GM23338 (cell line): ENCODE results near the gene FSIP1. TPM values are rescaled to one million over a fixed set of nuclear protein-coding genes. Genes with fewer than 3 reads are reported as not detected.
A peak's percentile ranks its signal among the peaks of the same experiment; 100 is the strongest.

Experiments used
- ATAC-seq: fragments of 200-7000 bp; cut with Tn5 transposase; 3 replicates; pipeline ENCODE4 v1.9.1; 2020
- DNase-seq: peaks from one replicate; pipeline ENCODE4 v3.0.0-alpha.2; 2015; ENCODE audit warnings: low spot score
- H2AFZ ChIP-seq: fragments of 200-600 bp; sonication (generic); 2 replicates; pipeline ENCODE4 v1.8.0; 2016; ENCODE audit warnings: antibody characterized with exemption, mild to moderate bottlenecking, moderate library complexity
- H3F3A ChIP-seq: fragments of 200-600 bp; sonication (generic); replicated peaks from 2 replicates; pipeline ENCODE4 v1.8.0; 2017; ENCODE audit warnings: antibody characterized with exemption, mixed run types, low read depth
- H3K27ac ChIP-seq: fragments of 200-600 bp; sonication (generic); 2 replicates; pipeline ENCODE4 v1.6.1; 2016; ENCODE audit warnings: low read depth
- H3K27me3 ChIP-seq: fragments of 200-600 bp; sonication (generic); 2 replicates; pipeline ENCODE4 v1.8.0; 2016; ENCODE audit warnings: mild to moderate bottlenecking, mixed run types, moderate library complexity; ENCODE audit not compliant: insufficient read depth
- H3K36me3 ChIP-seq: fragments of 200-600 bp; sonication (generic); 2 replicates; pipeline ENCODE4 v1.8.0; 2016; ENCODE audit warnings: mild to moderate bottlenecking; ENCODE audit not compliant: insufficient read depth
- H3K4me1 ChIP-seq: fragments of 200-600 bp; sonication (generic); 2 replicates; pipeline ENCODE4 v1.8.0; 2016; ENCODE audit warnings: mild to moderate bottlenecking, moderate library complexity; ENCODE audit not compliant: insufficient read depth
- H3K4me2 ChIP-seq: fragments of 200-600 bp; sonication (generic); 2 replicates; pipeline ENCODE4 v1.7.1; 2017; ENCODE audit warnings: mixed run types
- H3K4me3 ChIP-seq: fragments of 200-600 bp; sonication (generic); 2 replicates; pipeline ENCODE4 v1.6.1; 2016; ENCODE audit warnings: mixed run types
- H3K79me2 ChIP-seq: fragments of 200-600 bp; sonication (generic); replicated peaks from 2 replicates; pipeline ENCODE4 v1.8.0; 2017; ENCODE audit warnings: mild to moderate bottlenecking; ENCODE audit not compliant: insufficient read depth
- H3K9me2 ChIP-seq: fragments of 200-600 bp; sonication (generic); 2 replicates; pipeline ENCODE4 v1.8.0; 2017; ENCODE audit not compliant: insufficient read depth
- H4K20me1 ChIP-seq: fragments of 200-600 bp; sonication (generic); replicated peaks from 2 replicates; pipeline ENCODE4 v1.8.0; 2017; ENCODE audit warnings: mild to moderate bottlenecking; ENCODE audit not compliant: insufficient read depth
- H3K27ac Mint-ChIP-seq: 2 replicates; pipeline ENCODE4 v1.8.0; 2020; ENCODE audit warnings: inconsistent platforms, mild to moderate bottlenecking, moderate library complexity, mixed read lengths
- H3K27me3 Mint-ChIP-seq: 3 replicates; pipeline ENCODE4 v1.8.0; 2022; ENCODE audit warnings: low read depth, mild to moderate bottlenecking, moderate library complexity, mixed read lengths, inconsistent platforms; ENCODE audit not compliant: insufficient read depth, poor library complexity
- H3K36me3 Mint-ChIP-seq: 3 replicates; pipeline ENCODE4 v1.8.0; 2021; ENCODE audit warnings: low read depth, mild to moderate bottlenecking, inconsistent platforms, moderate library complexity, mixed read lengths
- H3K4me1 Mint-ChIP-seq: 3 replicates; pipeline ENCODE4 v1.8.0; 2020; ENCODE audit warnings: mild to moderate bottlenecking, inconsistent platforms, mixed read lengths
- H3K4me3 Mint-ChIP-seq: 3 replicates; pipeline ENCODE4 v1.8.0; 2021; ENCODE audit warnings: moderate library complexity, mild to moderate bottlenecking, inconsistent platforms, mixed read lengths
- H3K9me3 Mint-ChIP-seq: 3 replicates; pipeline ENCODE4 v1.8.0; 2020; ENCODE audit warnings: moderate library complexity, mild to moderate bottlenecking, inconsistent platforms, mixed read lengths
- CREB1 ChIP-seq: fragments of 250-450 bp; sonication (Bioruptor Pico); IDR thresholded peaks from 2 replicates; pipeline ENCODE4 v1.5.0; 2020; ENCODE audit warnings: low read depth, mild to moderate bottlenecking, moderate library complexity
- CTCF ChIP-seq, 2 experiments: fragments of 200-600 bp in 1 of 2; sonication (generic) in 1 of 2; conservative IDR thresholded peaks; 2 replicates each; pipeline versions ENCODE4 v1.5.1 to v1.6.1; 2016 to 2017; ENCODE audit warnings: antibody characterized with exemption in 2 of 2, low read depth in 2 of 2, mild to moderate bottlenecking in 2 of 2, moderate library complexity in 1 of 2
- EZH2 ChIP-seq: fragments of 200-600 bp; sonication (generic); IDR thresholded peaks from one replicate; pipeline ENCODE4 v1.8.0; 2017; ENCODE audit warnings: antibody characterized with exemption, mild to moderate bottlenecking, low read depth; ENCODE audit not compliant: unreplicated experiment
- EZH2phosphoT487 ChIP-seq: fragments of 200-600 bp; sonication (generic); IDR thresholded peaks from one replicate; pipeline ENCODE4 v1.8.1; 2018; ENCODE audit warnings: antibody characterized with exemption; ENCODE audit not compliant: unreplicated experiment
- JUNB ChIP-seq: IDR thresholded peaks from one replicate; pipeline ENCODE4 v1.6.1; 2016; ENCODE audit warnings: antibody characterized with exemption; ENCODE audit not compliant: unreplicated experiment
- NANOG ChIP-seq: IDR thresholded peaks from 2 replicates; pipeline ENCODE4 v1.6.1; 2016; ENCODE audit warnings: antibody characterized with exemption, borderline replicate concordance
- POLR2AphosphoS5 ChIP-seq: IDR thresholded peaks from 2 replicates; pipeline ENCODE4 v1.6.1; 2016; ENCODE audit warnings: antibody characterized with exemption, low read depth
- REST ChIP-seq: IDR thresholded peaks from one replicate; pipeline ENCODE4 v1.6.1; 2018; ENCODE audit warnings: antibody characterized with exemption; ENCODE audit not compliant: unreplicated experiment
- STAT1 ChIP-seq: IDR thresholded peaks from one replicate; pipeline ENCODE4 v1.6.1; 2016; ENCODE audit warnings: antibody characterized with exemption; ENCODE audit not compliant: unreplicated experiment
- ZNF114 ChIP-seq: fragments of 250-450 bp; sonication (Bioruptor Pico); IDR thresholded peaks from 2 replicates; pipeline ENCODE4 v1.5.0; 2020; ENCODE audit warnings: mild to moderate bottlenecking, moderate library complexity
- ZNF331 ChIP-seq: fragments of 250-450 bp; sonication (Bioruptor Pico); IDR thresholded peaks from 2 replicates; pipeline ENCODE4 v1.5.0; 2020; ENCODE audit warnings: low read depth, mild to moderate bottlenecking, moderate library complexity
- polyA plus RNA-seq: library from polyadenylated mRNA; unstranded; fragments of >200 nt; fragmentation: Nextera tagmentation; extraction: Ambion mirVana; gene quantifications from 2 replicates; pipeline ENCODE4 v1.2.1, GENCODE V29; 2016
- total RNA-seq: library from RNA; depleted of rRNA; stranded (reverse); fragments of >200 nt; shearing (Covaris generic); gene quantifications from 2 replicates; pipeline ENCODE4 v1.2.3, GENCODE V29; 2014
- TF ChIP-seq, protein P1 (sequence below): IDR thresholded peaks from 2 replicates; pipeline ENCODE4 v1.6.1; 2016; ENCODE audit warnings: antibody characterized with exemption
- TF ChIP-seq, protein P2 (sequence below): fragments of 250-450 bp; sonication (Bioruptor Pico); IDR thresholded peaks from 2 replicates; pipeline ENCODE4 v1.5.0; 2020; ENCODE audit warnings: mild to moderate bottlenecking, moderate library complexity

Gene FSIP1
- total and polyA plus RNA-seq, 2 experiments from 2014 or later = 0.92 to 2.1 TPM

- no peaks in the 10 kb centered on the region for H3F3A ChIP-seq
- ATAC-seq = no peak
- peaks cover 15% of the 10 kb centered on the region for H3K27me3 Mint-ChIP-seq
- H3K27ac ChIP-seq = no peak overlapping the region
- TF ChIP-seq NANOG = no peak
- TF ChIP-seq, protein P1, sequence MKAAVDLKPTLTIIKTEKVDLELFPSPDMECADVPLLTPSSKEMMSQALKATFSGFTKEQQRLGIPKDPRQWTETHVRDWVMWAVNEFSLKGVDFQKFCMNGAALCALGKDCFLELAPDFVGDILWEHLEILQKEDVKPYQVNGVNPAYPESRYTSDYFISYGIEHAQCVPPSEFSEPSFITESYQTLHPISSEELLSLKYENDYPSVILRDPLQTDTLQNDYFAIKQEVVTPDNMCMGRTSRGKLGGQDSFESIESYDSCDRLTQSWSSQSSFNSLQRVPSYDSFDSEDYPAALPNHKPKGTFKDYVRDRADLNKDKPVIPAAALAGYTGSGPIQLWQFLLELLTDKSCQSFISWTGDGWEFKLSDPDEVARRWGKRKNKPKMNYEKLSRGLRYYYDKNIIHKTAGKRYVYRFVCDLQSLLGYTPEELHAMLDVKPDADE = no peak
- no peak for TF ChIP-seq JUNB
- no peak for TF ChIP-seq POLR2AphosphoS5
- TF ChIP-seq, protein P2, sequence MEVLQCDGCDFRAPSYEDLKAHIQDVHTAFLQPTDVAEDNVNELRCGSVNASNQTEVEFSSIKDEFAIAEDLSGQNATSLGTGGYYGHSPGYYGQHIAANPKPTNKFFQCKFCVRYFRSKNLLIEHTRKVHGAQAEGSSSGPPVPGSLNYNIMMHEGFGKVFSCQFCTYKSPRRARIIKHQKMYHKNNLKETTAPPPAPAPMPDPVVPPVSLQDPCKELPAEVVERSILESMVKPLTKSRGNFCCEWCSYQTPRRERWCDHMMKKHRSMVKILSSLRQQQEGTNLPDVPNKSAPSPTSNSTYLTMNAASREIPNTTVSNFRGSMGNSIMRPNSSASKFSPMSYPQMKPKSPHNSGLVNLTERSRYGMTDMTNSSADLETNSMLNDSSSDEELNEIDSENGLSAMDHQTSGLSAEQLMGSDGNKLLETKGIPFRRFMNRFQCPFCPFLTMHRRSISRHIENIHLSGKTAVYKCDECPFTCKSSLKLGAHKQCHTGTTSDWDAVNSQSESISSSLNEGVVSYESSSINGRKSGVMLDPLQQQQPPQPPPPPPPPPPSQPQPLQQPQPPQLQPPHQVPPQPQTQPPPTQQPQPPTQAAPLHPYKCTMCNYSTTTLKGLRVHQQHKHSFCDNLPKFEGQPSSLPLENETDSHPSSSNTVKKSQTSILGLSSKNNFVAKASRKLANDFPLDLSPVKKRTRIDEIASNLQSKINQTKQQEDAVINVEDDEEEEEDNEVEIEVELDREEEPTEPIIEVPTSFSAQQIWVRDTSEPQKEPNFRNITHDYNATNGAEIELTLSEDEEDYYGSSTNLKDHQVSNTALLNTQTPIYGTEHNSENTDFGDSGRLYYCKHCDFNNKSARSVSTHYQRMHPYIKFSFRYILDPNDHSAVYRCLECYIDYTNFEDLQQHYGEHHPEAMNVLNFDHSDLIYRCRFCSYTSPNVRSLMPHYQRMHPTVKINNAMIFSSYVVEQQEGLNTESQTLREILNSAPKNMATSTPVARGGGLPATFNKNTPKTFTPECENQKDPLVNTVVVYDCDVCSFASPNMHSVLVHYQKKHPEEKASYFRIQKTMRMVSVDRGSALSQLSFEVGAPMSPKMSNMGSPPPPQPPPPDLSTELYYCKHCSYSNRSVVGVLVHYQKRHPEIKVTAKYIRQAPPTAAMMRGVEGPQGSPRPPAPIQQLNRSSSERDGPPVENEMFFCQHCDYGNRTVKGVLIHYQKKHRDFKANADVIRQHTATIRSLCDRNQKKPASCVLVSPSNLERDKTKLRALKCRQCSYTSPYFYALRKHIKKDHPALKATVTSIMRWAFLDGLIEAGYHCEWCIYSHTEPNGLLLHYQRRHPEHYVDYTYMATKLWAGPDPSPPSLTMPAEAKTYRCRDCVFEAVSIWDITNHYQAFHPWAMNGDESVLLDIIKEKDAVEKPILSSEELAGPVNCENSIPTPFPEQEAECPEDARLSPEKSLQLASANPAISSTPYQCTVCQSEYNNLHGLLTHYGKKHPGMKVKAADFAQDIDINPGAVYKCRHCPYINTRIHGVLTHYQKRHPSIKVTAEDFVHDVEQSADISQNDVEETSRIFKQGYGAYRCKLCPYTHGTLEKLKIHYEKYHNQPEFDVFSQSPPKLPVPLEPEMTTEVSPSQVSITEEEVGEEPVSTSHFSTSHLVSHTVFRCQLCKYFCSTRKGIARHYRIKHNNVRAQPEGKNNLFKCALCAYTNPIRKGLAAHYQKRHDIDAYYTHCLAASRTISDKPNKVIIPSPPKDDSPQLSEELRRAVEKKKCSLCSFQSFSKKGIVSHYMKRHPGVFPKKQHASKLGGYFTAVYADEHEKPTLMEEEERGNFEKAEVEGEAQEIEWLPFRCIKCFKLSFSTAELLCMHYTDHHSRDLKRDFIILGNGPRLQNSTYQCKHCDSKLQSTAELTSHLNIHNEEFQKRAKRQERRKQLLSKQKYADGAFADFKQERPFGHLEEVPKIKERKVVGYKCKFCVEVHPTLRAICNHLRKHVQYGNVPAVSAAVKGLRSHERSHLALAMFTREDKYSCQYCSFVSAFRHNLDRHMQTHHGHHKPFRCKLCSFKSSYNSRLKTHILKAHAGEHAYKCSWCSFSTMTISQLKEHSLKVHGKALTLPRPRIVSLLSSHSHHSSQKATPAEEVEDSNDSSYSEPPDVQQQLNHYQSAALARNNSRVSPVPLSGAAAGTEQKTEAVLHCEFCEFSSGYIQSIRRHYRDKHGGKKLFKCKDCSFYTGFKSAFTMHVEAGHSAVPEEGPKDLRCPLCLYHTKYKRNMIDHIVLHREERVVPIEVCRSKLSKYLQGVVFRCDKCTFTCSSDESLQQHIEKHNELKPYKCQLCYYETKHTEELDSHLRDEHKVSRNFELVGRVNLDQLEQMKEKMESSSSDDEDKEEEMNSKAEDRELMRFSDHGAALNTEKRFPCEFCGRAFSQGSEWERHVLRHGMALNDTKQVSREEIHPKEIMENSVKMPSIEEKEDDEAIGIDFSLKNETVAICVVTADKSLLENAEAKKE (CRISPR knock-in tag) = 0 out of 2 replicates have a peak, but pooled peaks have one; percentile 1
- no peak for TF ChIP-seq REST
- no peak for TF ChIP-seq STAT1
- TF ChIP-seq EZH2phosphoT487 = no peak
- TF ChIP-seq ZNF114 (CRISPR knock-in tag) = no peak
- TF ChIP-seq CTCF (conservative IDR thresholded peaks at IDR 0.05; ENCODE audit: low read depth in 2 of 2) = peak in 1 of 2 experiments; percentile 24; a peak in 1 of 4 replicates
- TF ChIP-seq CREB1 (CRISPR knock-in tag) = no peak
- no peak for TF ChIP-seq EZH2
- TF ChIP-seq ZNF331 (CRISPR knock-in tag) = no peak
- H3K4me3 Mint-ChIP-seq = peak overlapping the region; percentile 91
- peaks cover 19% of the 10 kb centered on the region for H3K4me1 ChIP-seq
- peak overlapping the region; percentile 97 for H3K27ac Mint-ChIP-seq
- H3K4me3 ChIP-seq = peak overlapping the region; percentile 1; the same call in 1 of the 2 replicates
- H3K9me2 ChIP-seq = 0 out of 2 replicates have a peak, but pooled peaks cover 9% of the 10 kb centered on the region
- H3K9me3 Mint-ChIP-seq = no peaks in the 10 kb centered on the region
- peaks cover 29% of the 10 kb centered on the region for H3K36me3 Mint-ChIP-seq
- H4K20me1 ChIP-seq = no peaks in the 10 kb centered on the region
- H3K79me2 ChIP-seq = peaks cover 20% of the 10 kb centered on the region
- H2AFZ ChIP-seq = no peak overlapping the region
- peaks cover 10% of the 10 kb centered on the region for H3K36me3 ChIP-seq
- H3K27me3 ChIP-seq = peaks cover 10% of the 10 kb centered on the region; the same call in 1 of the 2 replicates
- peak overlapping the region; percentile 49; the same call in 1 of the 2 replicates for H3K4me2 ChIP-seq
- peak; percentile 50 for DNase-seq
- peaks cover 36% of the 10 kb centered on the region for H3K4me1 Mint-ChIP-seq
Measured at GRCh38 chr15:39578851-39579486, 203.7 kb downstream of the FSIP1 start.
